HG02840 (cell line): ENCODE measurements around the gene FIBP.

Experiments used
- ATAC-seq: cut with Tn5 transposase; IDR thresholded peaks from one replicate; pipeline ENCODE4 v1.9.1; 2021; ENCODE audit warnings: mild to moderate bottlenecking, moderate library complexity, moderate number of reproducible peaks; ENCODE audit not compliant: unreplicated experiment, low FRiP score

Gene FIBP

GRCh38 chr11:65888163-65888814, at the start of gene FIBP:
FIBP (minus strand) TSS chr11:65888471; CDS start chr11:65888418, 53 bp downstream.
- peak; percentile 54 for ATAC-seq

DNA sequence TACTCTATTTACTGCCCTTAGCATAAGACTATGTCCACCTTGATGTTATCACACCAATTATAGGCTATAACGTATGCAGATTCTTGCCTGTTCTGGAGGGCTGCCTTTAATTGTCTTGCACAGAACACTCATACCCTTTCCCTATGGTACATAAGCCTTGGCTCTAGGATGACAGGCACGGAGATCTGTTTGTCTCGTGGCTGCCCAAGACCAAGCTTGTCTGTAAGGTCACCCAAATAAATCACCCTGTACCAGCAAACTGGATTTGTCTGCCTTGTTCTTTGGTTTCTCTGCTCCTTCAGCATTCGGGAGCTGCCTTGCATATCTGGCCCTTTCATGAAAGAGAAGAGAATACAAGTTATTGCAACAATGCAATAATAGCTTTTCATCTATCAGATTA, 49.5 kb upstream of the FIBP start:
- ATAC-seq, result no peak

DNA sequence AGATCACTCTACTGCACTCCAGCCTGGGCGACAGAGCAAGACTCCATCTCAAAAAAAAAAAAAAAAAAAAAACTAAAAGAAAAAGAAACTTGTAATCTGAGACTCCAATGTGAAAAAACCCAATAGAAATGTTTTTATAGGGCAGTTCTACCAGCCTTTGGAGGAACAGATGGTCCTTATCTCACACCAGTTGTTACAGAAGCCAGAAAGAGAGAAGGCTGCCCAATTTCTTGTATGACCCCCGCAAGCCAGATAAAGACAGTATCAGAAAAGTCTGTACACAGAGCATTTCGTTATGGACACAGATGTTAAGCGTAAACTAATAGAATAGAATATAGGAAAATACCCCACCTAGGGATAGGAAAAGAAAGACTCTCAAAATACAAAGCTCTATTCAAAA, 45.7 kb upstream of the FIBP start:
- no peak for ATAC-seq

DNA sequence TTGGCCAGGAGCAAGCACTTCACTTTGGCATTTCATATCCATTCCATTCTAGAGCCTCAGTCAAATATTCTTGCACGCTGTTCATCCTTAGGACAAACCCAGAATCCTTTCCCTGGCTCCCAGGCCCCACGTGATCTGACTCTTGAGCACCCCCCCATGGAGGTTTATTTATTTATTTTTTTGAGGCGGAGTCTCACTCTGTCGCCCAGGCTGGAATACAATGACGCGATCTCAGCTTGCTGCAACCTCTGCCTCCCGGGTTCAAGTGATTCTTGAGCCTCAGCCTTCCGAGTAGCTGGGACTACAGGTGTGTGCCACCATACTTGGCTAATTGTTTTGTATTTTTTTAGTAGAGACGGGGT, 44.3 kb upstream of the FIBP start:
- ATAC-seq, result no peak

DNA sequence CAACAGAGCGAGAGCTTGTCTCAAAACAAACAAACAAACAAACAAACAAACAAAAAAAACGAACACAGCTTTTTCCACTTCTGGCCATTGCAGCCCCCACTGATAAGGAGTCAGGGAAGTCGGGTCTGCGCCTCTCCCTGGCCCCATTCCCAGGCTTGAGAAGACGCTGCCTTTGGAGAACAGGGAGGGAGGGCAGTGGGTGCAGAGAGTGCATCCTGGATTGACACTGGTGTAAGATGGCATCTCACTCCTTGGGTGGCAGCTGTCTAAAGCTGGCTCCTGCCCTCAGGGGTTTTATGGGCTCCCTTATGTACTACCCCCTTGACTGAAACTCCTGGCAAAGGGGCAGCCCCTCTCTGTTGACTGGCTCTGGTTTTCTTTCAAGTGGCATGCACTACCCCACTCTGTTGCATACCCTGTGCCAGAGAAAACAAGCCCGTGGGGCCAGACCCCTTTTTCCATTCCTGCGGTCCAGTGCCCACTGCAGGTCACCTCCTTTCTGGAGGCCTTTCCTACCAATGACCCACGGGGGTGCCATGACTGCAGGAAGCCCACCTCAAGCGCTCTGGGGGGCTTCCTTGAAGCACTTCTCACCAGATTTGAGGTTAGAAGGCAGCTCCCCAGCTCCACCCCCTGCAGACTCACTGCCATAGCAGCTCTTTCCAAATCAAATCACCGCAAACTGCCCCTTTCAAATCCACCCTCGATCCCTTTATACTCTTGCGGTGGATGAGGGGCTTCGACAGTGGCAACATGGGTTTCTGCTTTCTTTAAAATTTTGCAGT, 43.7 kb upstream of the FIBP start:
- ATAC-seq, result no peak

DNA sequence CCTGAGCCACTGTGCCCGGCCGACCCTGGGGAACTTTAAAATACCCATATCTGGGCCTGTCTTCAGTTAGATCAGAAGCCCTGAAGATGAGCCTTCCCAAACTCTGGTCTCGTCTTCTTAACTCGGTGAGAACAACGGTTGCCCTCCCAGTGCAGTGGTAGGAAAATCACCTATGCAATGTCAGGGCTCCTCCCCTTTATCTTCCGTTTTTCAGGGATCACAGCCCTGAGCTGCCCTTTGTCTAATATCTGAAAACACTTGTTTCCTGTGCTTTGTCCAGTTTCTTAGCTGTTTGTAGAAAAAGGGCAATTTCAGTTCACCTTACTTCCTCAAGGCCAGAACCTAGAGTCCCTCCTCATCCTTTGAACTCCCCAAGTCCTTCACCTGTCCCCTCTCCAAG, 40.4 kb upstream of the FIBP start:
- no peak for ATAC-seq

- peak; percentile 61 for ATAC-seq
Observed at GRCh38 chr11:65927904-65928397, 39.7 kb upstream of the FIBP start.

DNA sequence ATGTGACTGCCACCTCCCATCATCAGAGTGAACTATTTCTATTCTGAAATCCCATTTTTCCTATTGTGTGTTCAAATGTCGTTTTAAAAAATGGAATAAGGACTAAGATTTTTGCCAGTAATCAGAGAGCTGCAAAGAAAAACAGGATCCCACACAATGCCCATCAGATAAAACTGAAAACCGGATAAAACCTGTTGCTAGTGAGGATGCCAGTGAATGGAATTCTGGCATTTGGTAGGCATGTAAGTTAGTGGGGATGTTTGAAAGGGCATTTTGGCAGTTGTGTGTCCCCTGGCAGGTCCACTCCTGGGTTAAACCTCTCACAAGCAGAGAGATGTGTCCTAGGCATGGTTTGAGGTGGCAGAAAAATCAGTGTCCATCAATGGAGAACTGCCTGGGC, 37.1 kb upstream of the FIBP start:
- no peak for ATAC-seq

GRCh38 chr11:65922565-65922964, 34.3 kb upstream of the FIBP start:
- ATAC-seq, result no peak

DNA sequence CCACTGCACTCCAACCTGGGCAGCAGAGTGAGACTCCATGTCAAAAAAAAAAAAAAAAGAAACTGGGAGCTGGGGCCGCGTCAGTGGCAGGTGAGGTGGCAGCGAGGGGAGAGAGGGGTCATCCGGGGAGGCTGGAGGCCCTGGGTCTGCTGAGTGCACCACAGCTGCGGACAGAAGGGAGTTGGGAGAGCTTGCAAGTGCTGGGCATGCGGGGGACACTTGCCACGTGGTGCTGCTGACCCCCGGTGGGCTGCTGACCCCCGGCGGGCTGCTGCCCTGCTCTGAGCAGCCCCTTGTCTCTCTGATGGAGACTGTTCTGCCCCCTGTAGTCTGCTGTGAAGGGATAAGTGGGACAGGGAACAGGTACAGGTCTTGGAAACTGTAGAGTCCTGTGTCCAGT, 33.6 kb upstream of the FIBP start:
- ATAC-seq, result no peak

DNA sequence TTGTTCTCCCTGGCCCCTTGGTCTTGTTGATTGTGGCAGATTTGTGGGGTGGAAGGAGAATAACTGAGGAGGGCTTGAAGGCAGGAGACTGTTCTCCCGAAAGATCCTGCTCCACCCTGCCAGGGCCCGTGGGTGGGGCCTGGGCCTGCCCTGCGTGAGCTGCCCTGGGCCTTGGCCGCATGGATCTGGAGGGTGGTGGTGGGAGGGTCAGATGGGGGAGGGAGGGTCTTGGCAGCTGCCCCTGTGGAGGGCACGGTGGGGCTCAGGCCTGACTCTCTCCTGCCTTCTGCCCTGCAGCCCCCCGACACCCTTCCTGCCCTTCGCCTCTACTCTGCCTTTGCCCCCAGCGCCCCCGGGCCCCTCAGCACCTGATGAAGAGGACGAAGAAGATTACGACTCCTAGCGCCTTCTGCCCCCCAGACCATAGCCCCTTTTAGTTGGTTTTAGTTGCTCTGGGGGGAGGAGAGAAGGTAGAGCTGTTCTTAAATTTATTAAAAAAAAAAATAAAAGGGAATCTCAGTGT, 32.8 kb upstream of the FIBP start:
- no peak for ATAC-seq

GRCh38 chr11:65920372-65920802, 32.1 kb upstream of the FIBP start:
- ATAC-seq, result no peak

DNA sequence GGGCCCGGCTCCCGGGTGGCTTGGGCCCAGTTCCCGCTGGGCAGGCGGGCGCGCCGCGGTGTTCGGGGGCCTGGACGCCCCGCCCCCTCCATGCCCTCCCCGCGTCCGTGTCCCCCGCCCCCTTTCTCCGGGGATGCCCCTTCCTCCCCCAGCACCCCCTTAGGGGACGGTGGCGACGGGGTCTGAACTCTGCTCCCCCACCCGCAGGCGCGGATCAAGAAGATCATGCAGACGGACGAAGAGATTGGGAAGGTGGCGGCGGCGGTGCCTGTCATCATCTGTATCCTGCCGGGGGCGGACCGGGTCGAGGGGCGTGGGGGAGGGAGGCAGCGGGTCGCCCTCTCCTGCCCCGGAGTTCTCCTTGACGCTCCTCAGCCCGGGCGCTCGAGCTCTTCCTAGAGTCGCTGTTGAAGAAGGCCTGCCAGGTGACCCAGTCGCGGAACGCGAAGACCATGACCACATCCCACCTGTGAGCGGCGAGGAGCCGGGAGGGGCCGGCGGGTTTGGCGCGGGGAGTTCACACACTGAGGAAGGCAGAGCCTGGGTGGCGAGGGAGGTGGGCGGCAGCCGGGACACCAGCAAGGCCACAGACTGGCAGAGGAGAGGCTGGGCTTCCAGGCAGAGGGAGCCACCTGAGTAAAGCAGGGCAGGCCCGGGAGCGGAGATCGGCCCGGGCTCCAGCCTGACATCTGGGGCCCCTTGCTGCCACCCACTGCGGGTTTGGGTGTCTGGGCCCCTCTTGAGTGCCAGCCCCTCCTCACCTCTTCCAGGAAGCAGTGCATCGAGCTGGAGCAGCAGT, 31.5 kb upstream of the FIBP start:
- ATAC-seq, result peak; percentile 46

DNA sequence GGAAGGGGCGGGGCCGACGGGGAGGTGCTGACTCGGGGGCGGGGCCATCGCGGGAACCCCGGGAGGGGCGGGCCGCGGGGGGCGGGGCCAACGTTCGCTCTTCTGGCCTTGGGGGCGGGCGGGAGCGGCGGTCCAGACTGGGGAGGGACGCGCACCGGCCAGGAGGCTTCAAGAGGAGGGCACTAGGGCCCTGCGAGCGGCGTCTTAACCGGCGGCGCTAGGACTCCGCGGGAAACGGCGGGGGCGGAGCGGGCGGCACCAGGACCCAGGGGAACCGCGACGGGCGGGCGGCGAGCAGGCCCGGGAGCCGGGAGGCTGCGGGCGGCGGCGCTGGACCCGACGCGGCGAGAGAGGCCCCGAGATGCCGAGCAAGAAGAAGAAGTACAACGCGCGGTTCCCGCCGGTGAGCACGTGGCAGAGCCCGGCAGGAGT, 30.9 kb upstream of the FIBP start, which contains the start of gene DRAP1:
TSS of gene DRAP1 (plus strand) at position 286 of the 432 bp plus-strand sequence. CDS start at position 362, 76 bp downstream.
- peak; percentile 87 for ATAC-seq

GRCh38 chr11:65918211-65919140, 30.2 kb upstream of the FIBP start, which contains the start of gene C11orf68:
C11orf68 (minus strand) TSS chr11:65919062; CDS start chr11:65919031, 31 bp downstream.
- peak; percentile 45 for ATAC-seq

DNA sequence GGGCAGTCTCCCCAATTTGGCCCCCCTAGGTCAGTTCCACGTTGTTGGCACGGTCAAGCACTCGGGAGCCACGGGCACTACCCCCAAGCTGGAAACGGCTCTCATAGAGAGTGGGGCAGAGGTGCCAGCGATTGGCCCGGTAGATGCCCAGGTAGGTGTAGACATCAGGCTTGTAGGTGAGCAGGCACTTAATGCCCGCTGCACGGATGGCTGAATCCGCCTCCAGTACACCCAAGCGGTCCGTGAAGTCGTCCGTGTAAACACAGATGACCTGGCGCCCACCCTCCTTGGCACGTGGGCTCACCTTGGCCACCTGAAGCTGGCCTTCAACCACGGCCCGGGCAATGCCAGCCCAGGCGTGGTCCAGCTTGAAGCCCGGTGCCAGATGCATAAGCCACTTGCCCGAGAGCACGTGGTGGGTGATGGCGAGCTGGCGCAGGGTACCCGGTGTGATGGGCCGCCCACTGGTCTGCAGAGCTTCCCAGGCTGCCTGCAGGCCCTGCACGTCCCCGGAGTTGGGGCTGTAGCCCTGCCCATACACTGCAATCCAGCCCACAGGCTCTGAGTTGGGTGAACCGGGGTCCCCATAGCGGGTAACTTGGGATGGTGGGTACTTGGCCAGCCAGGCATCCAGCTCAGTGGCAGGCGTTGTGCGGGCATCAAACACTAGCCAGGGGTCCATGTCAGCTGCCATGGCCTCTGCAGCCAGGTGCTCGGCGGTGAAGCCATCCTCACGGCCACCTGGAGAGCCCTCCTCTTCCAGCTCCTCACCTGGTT, 29.4 kb upstream of the FIBP start:
- ATAC-seq, result no peak

DNA sequence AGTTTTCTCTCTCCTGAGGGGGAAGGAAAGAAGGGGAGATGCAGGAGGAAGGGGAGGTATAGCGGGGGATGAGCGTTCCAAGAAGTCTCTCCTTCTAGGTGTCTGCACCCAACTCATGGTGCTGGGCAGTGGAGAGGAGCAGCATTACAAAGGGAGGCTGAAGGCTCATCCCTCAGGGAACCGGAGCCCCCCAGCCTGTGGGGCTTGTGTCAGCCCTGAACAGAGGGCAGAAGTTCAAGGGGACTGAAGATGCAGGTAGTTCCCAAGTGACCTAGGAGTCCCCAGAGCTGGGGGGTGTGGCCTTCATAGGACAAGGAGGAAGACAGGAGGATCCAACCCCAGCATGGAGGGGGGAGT, 28.8 kb upstream of the FIBP start:
- no peak for ATAC-seq

- no peak for ATAC-seq
Observed at GRCh38 chr11:65916391-65916790, 28.1 kb upstream of the FIBP start.

DNA sequence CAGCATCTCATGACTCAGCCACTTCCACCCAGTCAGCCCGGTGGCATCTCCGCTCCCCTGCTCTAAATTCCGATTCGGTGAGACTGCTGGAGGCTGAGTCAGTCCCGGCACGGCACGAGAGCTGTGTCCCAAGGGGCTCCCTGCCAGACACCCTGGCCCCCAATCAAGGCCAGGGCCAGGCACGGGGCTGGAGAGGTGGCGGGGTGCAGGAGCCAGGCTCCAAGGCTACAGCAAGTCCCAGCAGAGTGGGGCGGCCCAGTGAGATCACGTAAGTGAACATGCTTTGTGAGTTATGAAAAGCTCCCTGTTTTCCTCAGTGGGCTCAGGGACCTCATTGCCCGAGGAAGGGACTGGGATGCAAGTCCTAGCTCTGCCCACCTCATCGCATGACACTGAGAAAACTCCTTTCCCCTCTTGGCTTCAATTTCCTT, 27.6 kb upstream of the FIBP start:
- no peak for ATAC-seq
